Smooth muscle cell (in vitro differentiated cells): ENCODE measurements around the gene TMEM94. TPM values are rescaled to one million over a fixed set of nuclear protein-coding genes. Genes with fewer than 3 reads are reported as not detected.

Experiments used
- DNase-seq: peaks from one replicate; lab custom pipeline; 2025; ENCODE audit not compliant: unreplicated experiment; lab: John Stamatoyannopoulos, UW
- H2AFZ ChIP-seq: fragments of 200-600 bp; sonication (generic); 2 replicates; pipeline ENCODE4 v1.6.0; 2016; ENCODE audit warnings: antibody characterized with exemption, low read depth, mild to moderate bottlenecking
- H3F3A ChIP-seq: fragments of 200-600 bp; sonication (generic); 2 replicates; pipeline ENCODE4 v1.6.0; 2017; ENCODE audit warnings: antibody characterized with exemption, low read depth
- H3K27ac ChIP-seq: fragments of 200-600 bp; sonication (generic); 2 replicates; pipeline ENCODE4 v1.5.1; 2016; ENCODE audit warnings: low read depth, mild to moderate bottlenecking
- H3K27me3 ChIP-seq: fragments of 200-600 bp; sonication (generic); 2 replicates; pipeline ENCODE4 v1.6.1; 2016; ENCODE audit warnings: low read depth, mild to moderate bottlenecking
- H3K36me3 ChIP-seq: fragments of 200-600 bp; sonication (generic); 2 replicates; pipeline ENCODE4 v1.5.1; 2016; ENCODE audit warnings: low read depth
- H3K4me1 ChIP-seq: fragments of 200-600 bp; sonication (generic); 2 replicates; pipeline ENCODE4 v1.5.1; 2016; ENCODE audit warnings: low read depth
- H3K4me2 ChIP-seq: fragments of 200-600 bp; sonication (generic); 2 replicates; pipeline ENCODE4 v1.6.0; 2016; ENCODE audit warnings: mild to moderate bottlenecking
- H3K4me3 ChIP-seq: fragments of 200-600 bp; sonication (generic); 2 replicates; pipeline ENCODE4 v1.5.1; 2016; ENCODE audit warnings: mild to moderate bottlenecking
- H3K79me2 ChIP-seq: fragments of 200-600 bp; sonication (generic); 2 replicates; pipeline ENCODE4 v1.6.0; 2016; ENCODE audit warnings: low read depth, mild to moderate bottlenecking
- H3K9ac ChIP-seq: fragments of 200-600 bp; sonication (generic); 2 replicates; pipeline ENCODE4 v1.6.0; 2016; ENCODE audit warnings: low read depth
- H3K9me3 ChIP-seq: fragments of 200-600 bp; sonication (generic); replicated peaks from 2 replicates; pipeline ENCODE4 v1.5.1; 2016; ENCODE audit warnings: low read depth
- H4K20me1 ChIP-seq: fragments of 200-600 bp; sonication (generic); 2 replicates; pipeline ENCODE4 v1.6.0; 2016; ENCODE audit warnings: low read depth
- WGBS: methylation state at CpG from one replicate; pipeline ENCODE4 v1.1.7; 2016; ENCODE audit warnings: low lambda C conversion rate; 5-methylcytosine and 5-hydroxymethylcytosine counted together
- polyA plus RNA-seq: library from polyadenylated mRNA; unstranded; fragments of >200 nt; fragmentation: Nextera tagmentation; extraction: Ambion mirVana; gene quantifications from 2 replicates; pipeline ENCODE4 v1.2.1, GENCODE V29; 2016
- total RNA-seq: library from RNA; depleted of rRNA; stranded (reverse); fragments of >200 nt; gene quantifications from 2 replicates; pipeline ENCODE4 v1.2.3, GENCODE V29; 2014
- TF ChIP-seq, protein P1 (sequence below): fragments of 200-600 bp; sonication (generic); IDR thresholded peaks from 2 replicates; pipeline ENCODE4 v1.5.1; 2017; ENCODE audit warnings: borderline replicate concordance, mild to moderate bottlenecking, antibody characterized with exemption; ENCODE audit not compliant: insufficient read depth, poor library complexity, severe bottlenecking

TMEM94 gene
- total and polyA plus RNA-seq, 2 experiments from 2014 or later: 26.3 to 35.9 TPM

GRCh38 chr17:75487351-75488070 lies 31.1 kb downstream of the TMEM94 start:
- TF ChIP-seq, protein P1, sequence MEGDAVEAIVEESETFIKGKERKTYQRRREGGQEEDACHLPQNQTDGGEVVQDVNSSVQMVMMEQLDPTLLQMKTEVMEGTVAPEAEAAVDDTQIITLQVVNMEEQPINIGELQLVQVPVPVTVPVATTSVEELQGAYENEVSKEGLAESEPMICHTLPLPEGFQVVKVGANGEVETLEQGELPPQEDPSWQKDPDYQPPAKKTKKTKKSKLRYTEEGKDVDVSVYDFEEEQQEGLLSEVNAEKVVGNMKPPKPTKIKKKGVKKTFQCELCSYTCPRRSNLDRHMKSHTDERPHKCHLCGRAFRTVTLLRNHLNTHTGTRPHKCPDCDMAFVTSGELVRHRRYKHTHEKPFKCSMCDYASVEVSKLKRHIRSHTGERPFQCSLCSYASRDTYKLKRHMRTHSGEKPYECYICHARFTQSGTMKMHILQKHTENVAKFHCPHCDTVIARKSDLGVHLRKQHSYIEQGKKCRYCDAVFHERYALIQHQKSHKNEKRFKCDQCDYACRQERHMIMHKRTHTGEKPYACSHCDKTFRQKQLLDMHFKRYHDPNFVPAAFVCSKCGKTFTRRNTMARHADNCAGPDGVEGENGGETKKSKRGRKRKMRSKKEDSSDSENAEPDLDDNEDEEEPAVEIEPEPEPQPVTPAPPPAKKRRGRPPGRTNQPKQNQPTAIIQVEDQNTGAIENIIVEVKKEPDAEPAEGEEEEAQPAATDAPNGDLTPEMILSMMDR: no peak
- peaks cover 79% of the 10 kb centered on the region for H4K20me1 ChIP-seq
- WGBS: 91% methylated on average over 12 of the region's 12 CpGs
- no peaks in the 10 kb centered on the region for H3K79me2 ChIP-seq
- H3K4me1 ChIP-seq: no peaks in the 10 kb centered on the region
- H2AFZ ChIP-seq: no peak overlapping the region
- H3F3A ChIP-seq: no peaks in the 10 kb centered on the region
- H3K36me3 ChIP-seq: no peaks in the 10 kb centered on the region
- H3K9me3 ChIP-seq: no peaks in the 10 kb centered on the region
- H3K27ac ChIP-seq: no peak overlapping the region
- no peak overlapping the region for H3K4me3 ChIP-seq
- no peaks in the 10 kb centered on the region for H3K27me3 ChIP-seq
- H3K9ac ChIP-seq: no peak overlapping the region
- no peak overlapping the region for H3K4me2 ChIP-seq
- DNase-seq: no peak

DNA sequence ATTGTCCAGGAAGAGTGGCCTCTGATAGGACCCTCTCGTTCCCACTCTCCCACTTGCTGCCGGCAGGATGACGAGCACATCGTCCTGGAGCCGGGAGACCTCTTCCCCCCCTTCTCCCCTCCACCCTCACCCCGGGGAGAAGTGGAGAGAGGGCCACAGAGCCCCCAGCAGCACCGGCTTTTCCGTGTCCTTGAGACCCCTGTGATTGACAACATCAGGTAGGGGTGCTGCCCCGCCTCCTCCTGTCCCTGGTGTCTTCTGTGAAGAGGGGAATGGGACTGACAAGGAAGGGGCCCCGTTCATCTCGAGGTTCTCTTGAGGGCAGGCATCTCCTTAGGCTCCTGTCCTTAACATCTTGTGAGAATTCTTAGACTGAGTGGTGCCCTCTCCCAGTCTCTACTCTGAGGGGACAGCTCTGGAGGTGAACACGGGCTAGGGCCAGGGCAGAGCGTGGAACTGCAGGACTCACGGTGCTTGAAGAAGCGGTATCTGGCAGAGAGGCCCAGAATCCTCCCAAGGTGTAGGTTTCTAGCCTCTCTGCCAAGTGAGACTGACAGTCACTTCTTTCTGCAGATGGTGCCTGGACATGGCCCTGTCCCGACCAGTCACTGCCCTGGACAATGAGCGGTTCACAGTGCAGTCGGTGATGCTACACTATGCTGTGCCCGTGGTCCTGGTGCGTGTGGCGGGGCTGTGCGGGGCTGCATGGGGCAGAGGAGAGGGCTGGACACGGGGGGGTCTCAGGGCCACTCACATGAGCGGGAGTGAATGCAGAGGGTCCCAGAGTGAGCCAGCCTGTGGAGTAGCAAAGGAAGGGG lies 32.5 kb downstream of the TMEM94 start:
- Histone ChIP-seq H3F3A (no peaks in the 10 kb centered on the region), H2AFZ (no peak overlapping the region), H3K4me3 (no peak overlapping the region), H3K36me3 (no peaks in the 10 kb centered on the region), H3K9me3 (no peaks in the 10 kb centered on the region), H3K27ac (no peak overlapping the region), H3K9ac (no peak overlapping the region), H3K27me3 (no peaks in the 10 kb centered on the region), H3K79me2 (no peaks in the 10 kb centered on the region), H3K4me2 (no peak overlapping the region), H4K20me1 (peaks cover 65% of the 10 kb centered on the region), H3K4me1 (no peaks in the 10 kb centered on the region)
- DNase-seq: no peak
- TF ChIP-seq, protein P1: no peak
- 96% methylated on average over 24 of the region's 24 CpGs for WGBS

- H3K9ac ChIP-seq: no peak overlapping the region
- H3K4me3 ChIP-seq: no peak overlapping the region
- no peaks in the 10 kb centered on the region for H3K27me3 ChIP-seq
- H3K79me2 ChIP-seq: no peaks in the 10 kb centered on the region
- H3F3A ChIP-seq: no peaks in the 10 kb centered on the region
- DNase-seq: no peak
- H3K9me3 ChIP-seq: no peaks in the 10 kb centered on the region
- 81% methylated on average over 11 of the region's 14 CpGs for WGBS
- H2AFZ ChIP-seq: no peak overlapping the region
- H3K36me3 ChIP-seq: no peaks in the 10 kb centered on the region
- no peak overlapping the region for H3K27ac ChIP-seq
- H4K20me1 ChIP-seq: peaks cover 59% of the 10 kb centered on the region
- H3K4me1 ChIP-seq: no peaks in the 10 kb centered on the region
- TF ChIP-seq, protein P1: no peak
- H3K4me2 ChIP-seq: no peak overlapping the region
These were observed 33.1 kb downstream of the TMEM94 start for GRCh38 chr17:75489511-75489955.
